ENCODE data around the gene RARS2. TPM values are rescaled to one million over a fixed set of nuclear protein-coding genes. Genes with fewer than 3 reads are reported as not detected.

The RARS2 gene
- total RNA-seq, 1 donor: 49.9 TPM

GRCh38 chr6:87572021-87572420 is 17.8 kb downstream of the RARS2 start:
- no peaks in the 10 kb centered on the region for H3K27me3 ChIP-seq (ENCODE audit: insufficient read depth, low read length)
- DNase-seq (ENCODE audit: insufficient read length, low spot score, missing footprints): no peak
- H4K20me1 ChIP-seq (ENCODE audit: insufficient read depth, low read length): peaks cover 29% of the 10 kb centered on the region
- peaks cover 8% of the 10 kb centered on the region for H3K4me1 ChIP-seq (ENCODE audit: insufficient read depth, low read length)
- TF ChIP-seq, protein P1, sequence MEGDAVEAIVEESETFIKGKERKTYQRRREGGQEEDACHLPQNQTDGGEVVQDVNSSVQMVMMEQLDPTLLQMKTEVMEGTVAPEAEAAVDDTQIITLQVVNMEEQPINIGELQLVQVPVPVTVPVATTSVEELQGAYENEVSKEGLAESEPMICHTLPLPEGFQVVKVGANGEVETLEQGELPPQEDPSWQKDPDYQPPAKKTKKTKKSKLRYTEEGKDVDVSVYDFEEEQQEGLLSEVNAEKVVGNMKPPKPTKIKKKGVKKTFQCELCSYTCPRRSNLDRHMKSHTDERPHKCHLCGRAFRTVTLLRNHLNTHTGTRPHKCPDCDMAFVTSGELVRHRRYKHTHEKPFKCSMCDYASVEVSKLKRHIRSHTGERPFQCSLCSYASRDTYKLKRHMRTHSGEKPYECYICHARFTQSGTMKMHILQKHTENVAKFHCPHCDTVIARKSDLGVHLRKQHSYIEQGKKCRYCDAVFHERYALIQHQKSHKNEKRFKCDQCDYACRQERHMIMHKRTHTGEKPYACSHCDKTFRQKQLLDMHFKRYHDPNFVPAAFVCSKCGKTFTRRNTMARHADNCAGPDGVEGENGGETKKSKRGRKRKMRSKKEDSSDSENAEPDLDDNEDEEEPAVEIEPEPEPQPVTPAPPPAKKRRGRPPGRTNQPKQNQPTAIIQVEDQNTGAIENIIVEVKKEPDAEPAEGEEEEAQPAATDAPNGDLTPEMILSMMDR (IDR thresholded peaks at IDR 0.05; ENCODE audit: extremely low read depth, low read depth, low read length): no peak
- no peak overlapping the region for H3K4me3 ChIP-seq (ENCODE audit: insufficient read depth, low read length)
- no peak overlapping the region for H3K27ac ChIP-seq (ENCODE audit: low read depth, low read length)
- H3K79me2 ChIP-seq (ENCODE audit: insufficient read depth, low read length): peaks cover 82% of the 10 kb centered on the region
- H3K4me2 ChIP-seq (ENCODE audit: insufficient read depth, low read length): no peak overlapping the region
- H3K9me3 ChIP-seq (ENCODE audit: low read depth, low read length): no peaks in the 10 kb centered on the region
- H3K36me3 ChIP-seq (ENCODE audit: insufficient read depth, low read length): peaks cover 3% of the 10 kb centered on the region
- H2AFZ ChIP-seq (ENCODE audit: low read length): no peak overlapping the region

- H4K20me1 ChIP-seq (ENCODE audit: insufficient read depth, low read length): peaks cover 3% of the 10 kb centered on the region
- peaks cover 31% of the 10 kb centered on the region for H3K36me3 ChIP-seq (ENCODE audit: insufficient read depth, low read length)
- no peak overlapping the region for H3K27ac ChIP-seq (ENCODE audit: low read depth, low read length)
- TF ChIP-seq, protein P1 (IDR thresholded peaks at IDR 0.05; ENCODE audit: extremely low read depth, low read depth, low read length): no peak
- no peaks in the 10 kb centered on the region for H3K27me3 ChIP-seq (ENCODE audit: insufficient read depth, low read length)
- peaks cover 24% of the 10 kb centered on the region for H3K79me2 ChIP-seq (ENCODE audit: insufficient read depth, low read length)
- H3K4me3 ChIP-seq (ENCODE audit: insufficient read depth, low read length): no peak overlapping the region
- H3K4me2 ChIP-seq (ENCODE audit: insufficient read depth, low read length): no peak overlapping the region
- H2AFZ ChIP-seq (ENCODE audit: low read length): no peak overlapping the region
- no peaks in the 10 kb centered on the region for H3K4me1 ChIP-seq (ENCODE audit: insufficient read depth, low read length)
- no peaks in the 10 kb centered on the region for H3K9me3 ChIP-seq (ENCODE audit: low read depth, low read length)
- no peak for DNase-seq (ENCODE audit: insufficient read length, low spot score, missing footprints)
Observed at GRCh38 chr6:87561017-87561416, 28.8 kb downstream of the RARS2 start.

GRCh38 chr6:87558446-87558845 is 31.3 kb downstream of the RARS2 start:
- Histone ChIP-seq H3K79me2 (ENCODE audit: insufficient read depth, low read length) (peaks cover 16% of the 10 kb centered on the region), H3K27me3 (ENCODE audit: insufficient read depth, low read length) (no peaks in the 10 kb centered on the region), H3K4me3 (ENCODE audit: insufficient read depth, low read length) (no peak overlapping the region), H3K9me3 (ENCODE audit: low read depth, low read length) (no peaks in the 10 kb centered on the region), H3K4me2 (ENCODE audit: insufficient read depth, low read length) (no peak overlapping the region), H3K27ac (ENCODE audit: low read depth, low read length) (no peak overlapping the region), H3K36me3 (ENCODE audit: insufficient read depth, low read length) (peaks cover 40% of the 10 kb centered on the region), H3K4me1 (ENCODE audit: insufficient read depth, low read length) (no peaks in the 10 kb centered on the region), H2AFZ (ENCODE audit: low read length) (no peak overlapping the region), H4K20me1 (ENCODE audit: insufficient read depth, low read length) (peaks cover 3% of the 10 kb centered on the region)
- TF ChIP-seq, protein P1 (IDR thresholded peaks at IDR 0.05; ENCODE audit: extremely low read depth, low read depth, low read length): no peak
- no peak for DNase-seq (ENCODE audit: insufficient read length, low spot score, missing footprints)

DNA sequence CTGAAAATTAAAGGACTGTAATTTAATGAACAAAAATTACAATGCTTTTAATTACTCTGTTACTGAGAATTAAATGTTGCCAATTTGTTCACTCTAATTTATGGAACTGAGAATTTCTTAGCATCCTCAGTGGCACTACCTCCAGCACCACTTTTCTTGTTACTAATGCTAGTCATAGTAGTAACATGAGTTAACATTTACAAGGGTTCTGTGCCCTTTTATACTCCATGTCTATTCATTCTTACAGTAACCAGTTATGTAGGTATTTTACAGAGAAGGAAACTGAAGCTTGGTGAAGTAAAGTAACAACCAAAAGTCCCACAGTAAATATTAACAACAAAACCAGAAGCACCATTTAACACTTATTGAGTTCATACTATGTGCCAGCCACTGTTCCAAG is 34.3 kb downstream of the RARS2 start:
- H3K27me3 ChIP-seq (ENCODE audit: insufficient read depth, low read length): no peaks in the 10 kb centered on the region
- TF ChIP-seq, protein P1 (IDR thresholded peaks at IDR 0.05; ENCODE audit: extremely low read depth, low read depth, low read length): no peak
- no peak overlapping the region for H2AFZ ChIP-seq (ENCODE audit: low read length)
- H3K79me2 ChIP-seq (ENCODE audit: insufficient read depth, low read length): peaks cover 23% of the 10 kb centered on the region
- H3K4me3 ChIP-seq (ENCODE audit: insufficient read depth, low read length): no peak overlapping the region
- H3K4me1 ChIP-seq (ENCODE audit: insufficient read depth, low read length): no peaks in the 10 kb centered on the region
- no peak overlapping the region for H3K27ac ChIP-seq (ENCODE audit: low read depth, low read length)
- H4K20me1 ChIP-seq (ENCODE audit: insufficient read depth, low read length): peaks cover 7% of the 10 kb centered on the region
- H3K36me3 ChIP-seq (ENCODE audit: insufficient read depth, low read length): peaks cover 30% of the 10 kb centered on the region
- DNase-seq (ENCODE audit: insufficient read length, low spot score, missing footprints): no peak
- no peaks in the 10 kb centered on the region for H3K9me3 ChIP-seq (ENCODE audit: low read depth, low read length)
- no peak overlapping the region for H3K4me2 ChIP-seq (ENCODE audit: insufficient read depth, low read length)
